H9 (cell line): Measurements from ENCODE around the gene ADAMTS17. TPM values are rescaled to one million over a fixed set of nuclear protein-coding genes. Genes with fewer than 3 reads are reported as not detected.

Experiments
- DNase-seq: peaks from one replicate; pipeline ENCODE4 v3.0.0-alpha.2; 2017
- H2AFZ ChIP-seq: one replicate; pipeline ENCODE4 v1.6.1; 2013; ENCODE audit warnings: mild to moderate bottlenecking, low read length, control low read depth, moderate library complexity
- H2AK5ac ChIP-seq: 2 replicates; pipeline ENCODE4 v1.6.1; 2013; ENCODE audit warnings: low read length, control low read depth, mixed read lengths; ENCODE audit not compliant: insufficient read length
- H2BK120ac ChIP-seq: one replicate; pipeline ENCODE4 v1.6.1; 2013; ENCODE audit warnings: low read depth, mild to moderate bottlenecking, low read length, control low read depth, inconsistent platforms; ENCODE audit not compliant: poor library complexity, severe bottlenecking
- H2BK12ac ChIP-seq: 2 replicates; pipeline ENCODE4 v1.6.1; 2013; ENCODE audit warnings: low read length, control low read depth, mixed read lengths, low read depth; ENCODE audit not compliant: insufficient read length
- H2BK15ac ChIP-seq: 2 replicates; pipeline ENCODE4 v1.6.1; 2013; ENCODE audit warnings: low read depth, low read length, control low read depth
- H2BK20ac ChIP-seq: one replicate; pipeline ENCODE4 v1.6.1; 2013; ENCODE audit warnings: low read depth, mild to moderate bottlenecking, low read length, control low read depth, inconsistent platforms; ENCODE audit not compliant: poor library complexity, severe bottlenecking
- H2BK5ac ChIP-seq: 2 replicates; pipeline ENCODE4 v1.6.1; 2013; ENCODE audit warnings: low read length, control low read depth, mixed read lengths; ENCODE audit not compliant: insufficient read length
- H3K14ac ChIP-seq: 2 replicates; pipeline ENCODE4 v1.6.1; 2013; ENCODE audit warnings: low read length, control low read depth; ENCODE audit not compliant: insufficient read depth
- H3K18ac ChIP-seq: 2 replicates; pipeline ENCODE4 v1.6.1; 2013; ENCODE audit warnings: low read depth, mild to moderate bottlenecking, mixed read lengths, low read length, control low read depth; ENCODE audit not compliant: insufficient read length
- H3K23ac ChIP-seq: 2 replicates; pipeline ENCODE4 v1.6.1; 2013; ENCODE audit warnings: low read length, control low read depth, mixed read lengths, low read depth; ENCODE audit not compliant: insufficient read length
- H3K23me2 ChIP-seq: 2 replicates; pipeline ENCODE4 v1.6.1; 2013; ENCODE audit warnings: low read depth, mild to moderate bottlenecking, mixed read lengths, low read length, control low read depth; ENCODE audit not compliant: insufficient read length, poor library complexity, severe bottlenecking
- H3K27ac ChIP-seq: 2 replicates; pipeline ENCODE4 v1.5.1; 2013; ENCODE audit warnings: low read length, control low read depth, mixed read lengths, low read depth; ENCODE audit not compliant: insufficient read length
- H3K27me3 ChIP-seq: 2 replicates; pipeline ENCODE4 v1.6.1; 2013; ENCODE audit warnings: low read length, control low read depth, inconsistent platforms; ENCODE audit not compliant: insufficient read depth
- H3K4ac ChIP-seq: 2 replicates; pipeline ENCODE4 v1.6.1; 2013; ENCODE audit warnings: low read depth, mild to moderate bottlenecking, control low read depth, inconsistent platforms, low read length, moderate library complexity
- H3K4me1 ChIP-seq: 2 replicates; pipeline ENCODE4 v1.6.1; 2013; ENCODE audit warnings: low read length, control low read depth, inconsistent platforms; ENCODE audit not compliant: insufficient read depth
- H3K4me2 ChIP-seq: 2 replicates; pipeline ENCODE4 v1.6.1; 2013; ENCODE audit warnings: low read length, control low read depth, mixed read lengths; ENCODE audit not compliant: insufficient read length, insufficient read depth
- H3K56ac ChIP-seq: 2 replicates; pipeline ENCODE4 v1.6.1; 2013; ENCODE audit warnings: low read depth, mild to moderate bottlenecking, mixed read lengths, low read length, control low read depth; ENCODE audit not compliant: insufficient read length
- H3K79me1 ChIP-seq: 2 replicates; pipeline ENCODE4 v1.6.1; 2013; ENCODE audit warnings: low read depth, mild to moderate bottlenecking, moderate library complexity, low read length, control low read depth, inconsistent platforms; ENCODE audit not compliant: insufficient read depth, poor library complexity, severe bottlenecking
- H3K79me2 ChIP-seq: 2 replicates; pipeline ENCODE4 v1.6.1; 2013; ENCODE audit warnings: low read length, control low read depth, inconsistent platforms; ENCODE audit not compliant: insufficient read depth
- H3K9ac ChIP-seq: 2 replicates; pipeline ENCODE4 v1.6.1; 2013; ENCODE audit warnings: low read length, control low read depth, mixed read lengths; ENCODE audit not compliant: insufficient read length; ENCODE audit errors: extremely low read depth
- H3K9me3 ChIP-seq: one replicate; pipeline ENCODE4 v1.6.1; 2013; ENCODE audit warnings: low read depth, low read length, inconsistent platforms; ENCODE audit not compliant: control insufficient read depth
- H3T11ph ChIP-seq: one replicate; pipeline ENCODE4 v1.6.1; 2013; ENCODE audit warnings: mild to moderate bottlenecking, low read length, control low read depth, inconsistent platforms
- H4K20me1 ChIP-seq: one replicate; pipeline ENCODE4 v1.6.1; 2013; ENCODE audit not compliant: control insufficient read depth, insufficient read length, insufficient read depth
- H4K5ac ChIP-seq: 2 replicates; pipeline ENCODE4 v1.6.1; 2013; ENCODE audit warnings: low read depth, mild to moderate bottlenecking, mixed read lengths, low read length, control low read depth; ENCODE audit not compliant: insufficient read length
- H4K8ac ChIP-seq: replicated peaks from 2 replicates; pipeline ENCODE4 v1.6.1; 2013; ENCODE audit warnings: low read length, control low read depth, mixed read lengths, low read depth; ENCODE audit not compliant: insufficient read length
- H4K91ac ChIP-seq: 2 replicates; pipeline ENCODE4 v1.6.1; 2013; ENCODE audit warnings: low read depth, mild to moderate bottlenecking, moderate library complexity, mixed read lengths, low read length, control low read depth; ENCODE audit not compliant: insufficient read length
- H3K27ac Mint-ChIP-seq, 3 experiments: 2 replicates in 2 of 3; 3 replicates in 1 of 3; pipeline ENCODE4 v1.8.0; 2020 to 2021; ENCODE audit warnings: mixed read lengths in 3 of 3, mild to moderate bottlenecking in 1 of 3, moderate library complexity in 1 of 3
- H3K27me3 Mint-ChIP-seq: 2 replicates; pipeline ENCODE4 v1.8.0; 2021; ENCODE audit warnings: low read depth, mild to moderate bottlenecking, moderate library complexity, mixed read lengths
- H3K36me3 Mint-ChIP-seq, 3 experiments: 2 replicates in 2 of 3; 3 replicates in 1 of 3; pipeline ENCODE4 v1.8.0; 2020 to 2021; ENCODE audit warnings: low read depth in 3 of 3, mixed read lengths in 3 of 3; ENCODE audit not compliant: insufficient read depth in 1 of 3
- H3K4me1 Mint-ChIP-seq, 2 experiments: 2 replicates each; pipeline ENCODE4 v1.8.0; 2020; ENCODE audit warnings: mixed read lengths in 2 of 2
- H3K4me3 Mint-ChIP-seq, 2 experiments: 2 replicates in 1 of 2; 3 replicates in 1 of 2; pipeline ENCODE4 v1.8.0; 2020 to 2021; ENCODE audit warnings: mild to moderate bottlenecking in 2 of 2, mixed read lengths in 2 of 2, moderate library complexity in 1 of 2
- H3K9me3 Mint-ChIP-seq, 2 experiments: 2 replicates in 1 of 2; 3 replicates in 1 of 2; pipeline ENCODE4 v1.8.0; 2020; ENCODE audit warnings: mild to moderate bottlenecking in 2 of 2, mixed read lengths in 2 of 2, moderate library complexity in 1 of 2
- WGBS: extraction: QIAGEN DNeasy Blood & Tissue Kit; methylation state at CpG from one replicate; pipeline ENCODE4 v1.1.7; 2013; ENCODE audit warnings: missing lambda C conversion rate, low lambda C conversion rate, mixed read lengths; ENCODE audit not compliant: insufficient read length; ENCODE audit errors: extremely low coverage; 5-methylcytosine and 5-hydroxymethylcytosine counted together
- total RNA-seq: library from RNA; stranded (reverse); gene quantifications from 2 replicates; pipeline ENCODE4 v1.2.1, GENCODE V29; 2021
- TF ChIP-seq, protein P1 (sequence below): fragments of 200-600 bp; sonication (generic); conservative IDR thresholded peaks from 3 replicates; pipeline ENCODE4 v1.8.0; 2021; ENCODE audit warnings: antibody characterized with exemption, mild to moderate bottlenecking

Gene ADAMTS17
- total RNA-seq, 1 experiment from 2014 or later: 2.9 TPM

DNA sequence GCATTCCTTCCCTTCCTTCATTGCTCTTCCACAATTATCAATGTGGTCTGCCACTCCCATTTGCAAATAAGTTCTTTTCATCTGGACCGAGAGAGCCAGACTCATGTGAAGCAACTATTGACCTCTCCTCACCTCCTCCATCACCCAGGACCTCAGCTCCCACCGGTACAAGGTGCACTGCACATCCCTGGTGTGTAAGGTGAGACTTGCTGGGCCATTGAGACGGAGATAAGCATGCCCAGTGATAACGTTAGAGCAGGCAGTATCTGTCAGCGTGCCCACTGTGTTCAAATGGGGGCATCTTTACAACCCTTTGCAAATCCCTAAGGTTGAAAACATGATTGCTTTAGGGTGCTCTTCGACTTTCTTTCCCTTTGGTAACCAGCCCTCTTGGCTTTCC lies 154.8 kb downstream of the ADAMTS17 start:
- WGBS: no CpG with 5 or more reads among the region's 6 CpGs
- peaks cover 6% of the 10 kb centered on the region; the same call in 1 of the 2 replicates for H3K4me1 ChIP-seq
- H4K20me1 ChIP-seq: no peaks in the 10 kb centered on the region
- no peak overlapping the region for H2BK15ac ChIP-seq
- no peak overlapping the region for H2BK5ac ChIP-seq
- H3K9ac ChIP-seq: no peak overlapping the region
- H3K56ac ChIP-seq: no peak overlapping the region
- no peak for DNase-seq
- Mint-ChIP-seq H3K27me3 (peaks cover 10% of the 10 kb centered on the region), H3K4me3 (no peak overlapping the region), H3K4me1 (peaks cover 14 to 16% of the 10 kb centered on the region in 2 experiments), H3K36me3 (no peaks in the 10 kb centered on the region; a peak in 1 of 7 replicates), H3K9me3 (no peaks in the 10 kb centered on the region; a peak in 1 of 5 replicates), H3K27ac (no peak overlapping the region)
- no peaks in the 10 kb centered on the region for H3K23me2 ChIP-seq
- TF ChIP-seq, protein P1, sequence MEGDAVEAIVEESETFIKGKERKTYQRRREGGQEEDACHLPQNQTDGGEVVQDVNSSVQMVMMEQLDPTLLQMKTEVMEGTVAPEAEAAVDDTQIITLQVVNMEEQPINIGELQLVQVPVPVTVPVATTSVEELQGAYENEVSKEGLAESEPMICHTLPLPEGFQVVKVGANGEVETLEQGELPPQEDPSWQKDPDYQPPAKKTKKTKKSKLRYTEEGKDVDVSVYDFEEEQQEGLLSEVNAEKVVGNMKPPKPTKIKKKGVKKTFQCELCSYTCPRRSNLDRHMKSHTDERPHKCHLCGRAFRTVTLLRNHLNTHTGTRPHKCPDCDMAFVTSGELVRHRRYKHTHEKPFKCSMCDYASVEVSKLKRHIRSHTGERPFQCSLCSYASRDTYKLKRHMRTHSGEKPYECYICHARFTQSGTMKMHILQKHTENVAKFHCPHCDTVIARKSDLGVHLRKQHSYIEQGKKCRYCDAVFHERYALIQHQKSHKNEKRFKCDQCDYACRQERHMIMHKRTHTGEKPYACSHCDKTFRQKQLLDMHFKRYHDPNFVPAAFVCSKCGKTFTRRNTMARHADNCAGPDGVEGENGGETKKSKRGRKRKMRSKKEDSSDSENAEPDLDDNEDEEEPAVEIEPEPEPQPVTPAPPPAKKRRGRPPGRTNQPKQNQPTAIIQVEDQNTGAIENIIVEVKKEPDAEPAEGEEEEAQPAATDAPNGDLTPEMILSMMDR: no peak
- no peaks in the 10 kb centered on the region for H3K27me3 ChIP-seq
- no peak overlapping the region for H4K91ac ChIP-seq
- no peak overlapping the region for H3K23ac ChIP-seq
- H3K9me3 ChIP-seq: no peaks in the 10 kb centered on the region
- H2AFZ ChIP-seq: no peak overlapping the region
- no peak overlapping the region for H3T11ph ChIP-seq
- H3K14ac ChIP-seq: no peak overlapping the region
- no peak overlapping the region for H3K4ac ChIP-seq
- no peak overlapping the region for H3K18ac ChIP-seq
- H3K79me1 ChIP-seq: no peaks in the 10 kb centered on the region
- H2BK12ac ChIP-seq: no peak overlapping the region
- no peak overlapping the region for H4K8ac ChIP-seq
- no peak overlapping the region for H3K27ac ChIP-seq
- H3K4me2 ChIP-seq: no peak overlapping the region
- H3K79me2 ChIP-seq: no peaks in the 10 kb centered on the region
- H2BK120ac ChIP-seq: no peak overlapping the region
- no peak overlapping the region for H2AK5ac ChIP-seq
- H2BK20ac ChIP-seq: no peak overlapping the region
- peak overlapping the region; percentile 19 for H4K5ac ChIP-seq
